ENCODE measurements around the gene BSN. TPM values are rescaled to one million over a fixed set of nuclear protein-coding genes. Genes with fewer than 3 reads are reported as not detected.

BSN gene
- total RNA-seq, 1 donor: 0.27 TPM

DNA sequence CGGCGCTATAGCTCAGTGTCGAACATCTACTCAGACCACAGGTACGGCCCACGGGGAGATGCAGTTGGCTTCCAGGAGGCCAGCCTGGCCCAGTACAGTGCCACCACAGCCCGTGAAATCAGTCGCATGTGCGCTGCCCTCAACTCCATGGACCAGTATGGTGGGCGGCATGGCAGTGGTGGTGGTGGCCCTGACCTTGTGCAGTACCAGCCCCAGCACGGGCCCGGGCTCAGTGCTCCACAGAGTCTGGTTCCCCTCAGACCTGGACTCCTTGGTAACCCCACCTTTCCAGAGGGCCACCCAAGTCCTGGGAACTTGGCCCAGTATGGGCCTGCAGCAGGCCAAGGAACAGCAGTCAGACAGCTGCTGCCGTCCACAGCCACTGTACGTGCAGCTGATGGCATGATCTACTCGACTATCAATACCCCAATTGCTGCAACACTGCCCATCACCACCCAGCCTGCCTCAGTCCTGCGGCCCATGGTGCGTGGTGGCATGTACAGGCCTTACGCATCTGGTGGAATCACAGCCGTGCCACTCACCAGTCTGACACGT, 101.5 kb downstream of the BSN start:
- TF ChIP-seq, protein P1, sequence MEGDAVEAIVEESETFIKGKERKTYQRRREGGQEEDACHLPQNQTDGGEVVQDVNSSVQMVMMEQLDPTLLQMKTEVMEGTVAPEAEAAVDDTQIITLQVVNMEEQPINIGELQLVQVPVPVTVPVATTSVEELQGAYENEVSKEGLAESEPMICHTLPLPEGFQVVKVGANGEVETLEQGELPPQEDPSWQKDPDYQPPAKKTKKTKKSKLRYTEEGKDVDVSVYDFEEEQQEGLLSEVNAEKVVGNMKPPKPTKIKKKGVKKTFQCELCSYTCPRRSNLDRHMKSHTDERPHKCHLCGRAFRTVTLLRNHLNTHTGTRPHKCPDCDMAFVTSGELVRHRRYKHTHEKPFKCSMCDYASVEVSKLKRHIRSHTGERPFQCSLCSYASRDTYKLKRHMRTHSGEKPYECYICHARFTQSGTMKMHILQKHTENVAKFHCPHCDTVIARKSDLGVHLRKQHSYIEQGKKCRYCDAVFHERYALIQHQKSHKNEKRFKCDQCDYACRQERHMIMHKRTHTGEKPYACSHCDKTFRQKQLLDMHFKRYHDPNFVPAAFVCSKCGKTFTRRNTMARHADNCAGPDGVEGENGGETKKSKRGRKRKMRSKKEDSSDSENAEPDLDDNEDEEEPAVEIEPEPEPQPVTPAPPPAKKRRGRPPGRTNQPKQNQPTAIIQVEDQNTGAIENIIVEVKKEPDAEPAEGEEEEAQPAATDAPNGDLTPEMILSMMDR (IDR thresholded peaks at IDR 0.05; ENCODE audit: insufficient read depth, low read length): no peak
- H3K4me3 ChIP-seq (ENCODE audit: low read depth, low read length): no peak overlapping the region
- DNase-seq (ENCODE audit: low read depth): no peak

DNA sequence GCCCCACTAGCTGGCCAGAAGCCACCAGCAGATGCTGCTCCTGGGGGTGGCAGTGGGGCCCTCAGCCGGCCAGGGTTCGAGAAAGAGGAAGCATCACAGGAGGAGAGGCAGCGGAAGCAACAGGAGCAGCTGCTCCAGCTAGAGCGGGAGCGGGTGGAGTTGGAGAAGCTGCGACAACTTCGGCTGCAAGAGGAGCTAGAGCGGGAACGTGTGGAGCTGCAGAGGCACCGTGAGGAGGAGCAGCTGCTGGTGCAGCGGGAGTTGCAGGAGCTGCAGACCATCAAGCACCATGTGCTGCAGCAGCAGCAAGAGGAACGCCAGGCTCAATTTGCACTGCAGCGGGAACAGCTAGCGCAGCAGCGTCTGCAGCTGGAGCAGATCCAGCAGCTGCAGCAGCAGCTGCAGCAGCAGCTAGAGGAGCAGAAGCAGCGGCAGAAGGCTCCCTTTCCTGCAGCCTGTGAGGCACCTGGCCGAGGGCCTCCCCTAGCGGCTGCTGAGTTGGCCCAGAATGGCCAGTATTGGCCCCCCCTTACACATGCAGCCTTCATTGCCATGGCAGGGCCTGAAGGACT, 102.3 kb downstream of the BSN start:
- H3K4me3 ChIP-seq (ENCODE audit: low read depth, low read length): no peak overlapping the region
- TF ChIP-seq, protein P1 (IDR thresholded peaks at IDR 0.05; ENCODE audit: insufficient read depth, low read length): peak; percentile 21
- no peak for DNase-seq (ENCODE audit: low read depth)

DNA sequence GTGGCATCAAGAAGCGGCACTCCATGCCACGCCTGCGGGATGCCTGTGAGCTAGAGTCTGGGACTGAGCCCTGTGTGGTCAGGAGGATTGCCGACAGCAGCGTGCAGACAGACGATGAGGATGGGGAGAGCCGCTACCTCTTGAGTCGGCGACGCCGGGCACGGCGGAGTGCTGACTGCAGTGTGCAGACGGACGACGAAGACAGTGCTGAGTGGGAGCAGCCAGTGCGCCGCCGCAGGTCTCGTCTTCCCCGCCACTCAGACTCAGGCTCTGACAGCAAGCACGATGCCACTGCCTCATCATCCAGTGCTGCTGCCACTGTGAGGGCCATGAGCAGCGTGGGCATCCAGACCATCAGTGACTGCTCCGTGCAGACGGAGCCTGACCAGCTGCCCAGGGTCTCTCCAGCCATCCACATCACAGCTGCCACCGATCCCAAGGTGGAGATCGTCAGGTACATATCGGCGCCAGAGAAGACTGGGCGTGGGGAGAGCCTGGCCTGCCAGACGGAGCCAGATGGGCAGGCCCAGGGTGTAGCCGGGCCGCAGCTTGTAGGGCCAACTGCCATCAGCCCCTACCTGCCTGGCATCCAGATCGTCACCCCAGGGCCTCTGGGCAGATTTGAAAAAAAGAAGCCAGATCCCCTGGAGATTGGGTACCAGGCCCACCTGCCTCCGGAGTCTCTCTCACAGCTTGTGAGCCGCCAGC, 103.1 kb downstream of the BSN start:
- no peak for DNase-seq (ENCODE audit: low read depth)
- H3K4me3 ChIP-seq (ENCODE audit: low read depth, low read length): no peak overlapping the region
- TF ChIP-seq, protein P1 (IDR thresholded peaks at IDR 0.05; ENCODE audit: insufficient read depth, low read length): no peak

DNA sequence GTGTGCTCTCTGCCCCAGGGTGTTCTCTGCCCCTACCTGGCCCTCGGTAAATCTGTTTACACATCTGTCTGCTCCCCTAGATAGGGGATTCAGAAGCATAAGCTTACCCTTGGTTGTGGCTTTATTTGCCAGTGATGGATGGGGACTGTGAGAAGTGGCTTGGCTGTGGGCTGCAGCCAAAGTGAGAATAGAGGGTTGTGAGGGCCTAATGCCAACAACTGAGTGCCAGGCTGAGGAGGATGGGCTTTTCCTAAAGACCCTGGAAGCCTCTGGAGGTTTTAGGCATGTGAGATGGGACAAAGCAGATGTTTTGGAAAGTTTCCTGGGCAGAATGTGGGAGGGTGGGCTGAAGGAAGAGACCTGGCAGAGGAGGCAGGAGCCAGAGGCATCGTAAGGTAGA, 104.4 kb downstream of the BSN start:
- H3K4me3 ChIP-seq (ENCODE audit: low read depth, low read length): no peak overlapping the region
- TF ChIP-seq, protein P1 (IDR thresholded peaks at IDR 0.05; ENCODE audit: insufficient read depth, low read length): no peak
- no peak for DNase-seq (ENCODE audit: low read depth)

DNA sequence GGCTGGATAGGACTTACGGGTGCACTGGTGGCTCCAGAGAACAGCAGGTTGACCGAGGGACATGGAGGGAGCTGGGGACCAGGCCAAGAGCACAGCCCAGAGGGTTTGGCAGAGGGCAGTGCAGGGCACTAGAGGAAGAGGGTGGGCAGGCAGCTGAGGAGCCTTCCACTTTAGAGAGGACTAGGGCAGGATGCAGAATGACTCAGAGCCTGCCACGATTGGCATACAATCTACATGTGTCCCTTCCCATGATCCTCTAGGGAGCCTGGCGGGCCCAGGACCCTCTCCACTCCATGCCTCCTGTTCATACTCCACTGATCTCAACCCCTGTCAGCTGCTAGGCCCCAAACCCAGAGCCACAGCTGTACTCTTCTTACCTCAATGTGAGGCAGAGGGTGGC, 105.5 kb downstream of the BSN start:
- TF ChIP-seq, protein P1 (IDR thresholded peaks at IDR 0.05; ENCODE audit: insufficient read depth, low read length): no peak
- no peak overlapping the region for H3K4me3 ChIP-seq (ENCODE audit: low read depth, low read length)
- DNase-seq (ENCODE audit: low read depth): no peak

DNA sequence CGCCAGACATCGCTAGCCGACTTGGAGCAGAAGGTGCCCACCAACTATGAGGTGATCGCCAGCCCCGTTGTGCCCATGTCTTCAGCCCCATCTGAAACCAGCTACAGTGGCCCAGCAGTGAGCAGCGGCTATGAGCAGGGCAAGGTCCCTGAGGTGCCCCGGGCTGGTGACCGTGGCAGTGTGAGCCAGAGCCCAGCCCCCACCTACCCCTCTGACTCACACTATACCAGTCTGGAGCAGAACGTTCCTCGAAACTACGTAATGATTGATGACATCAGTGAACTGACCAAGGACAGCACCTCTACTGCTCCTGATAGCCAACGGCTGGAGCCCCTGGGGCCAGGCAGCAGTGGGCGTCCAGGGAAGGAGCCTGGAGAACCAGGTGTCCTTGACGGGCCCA, 107.0 kb downstream of the BSN start:
- H3K4me3 ChIP-seq (ENCODE audit: low read depth, low read length): no peak overlapping the region
- TF ChIP-seq, protein P1 (IDR thresholded peaks at IDR 0.05; ENCODE audit: insufficient read depth, low read length): no peak
- no peak for DNase-seq (ENCODE audit: low read depth)
